Transverse colon (tissue), 4 donors: ENCODE data around the gene PLEKHG4. TPM values are rescaled to one million over a fixed set of nuclear protein-coding genes. Genes with fewer than 3 reads are reported as not detected.

Source experiments
- DNase-seq: peaks from one replicate; pipeline ENCODE4 v3.0.0-alpha.2; 2019
- H3K27ac ChIP-seq, 4 donors: fragments of 200-600 bp; sonication (generic); 2 replicates each; pipeline ENCODE4 v1.5.1; 2016 to 2018; ENCODE audit warnings: inconsistent platforms in 4 of 4
- H3K27me3 ChIP-seq: fragments of 200-600 bp; sonication (generic); 2 replicates; pipeline ENCODE4 v1.5.1; 2017; ENCODE audit warnings: inconsistent platforms
- H3K36me3 ChIP-seq, 4 donors: fragments of 200-600 bp; sonication (generic); 2 replicates each; pipeline ENCODE4 v1.5.1; 2017 to 2019; ENCODE audit warnings: inconsistent platforms in 4 of 4
- H3K4me1 ChIP-seq, 4 donors: fragments of 200-600 bp; sonication (generic); 2 replicates each; pipeline ENCODE4 v1.5.1; 2017 to 2020; ENCODE audit warnings: inconsistent platforms in 4 of 4
- H3K4me3 ChIP-seq, 4 donors: fragments of 200-600 bp; sonication (generic); 1 replicate in 1 of 4; 2 replicates in 3 of 4; pipeline versions ENCODE4 v1.5.1 to v1.6.1; 2017 to 2019; ENCODE audit warnings: inconsistent platforms in 4 of 4
- H3K9me3 ChIP-seq, 2 donors: fragments of 200-600 bp; sonication (generic); 2 replicates each; pipeline ENCODE4 v1.5.1; 2017 to 2019; ENCODE audit warnings: inconsistent platforms in 2 of 2
- EP300 ChIP-seq: sonication (generic); formaldehyde crosslinking; IDR thresholded peaks from one replicate; pipeline ENCODE4 v1.6.1; 2017; ENCODE audit warnings: antibody characterized with exemption, low read depth
- POLR2A ChIP-seq: fragments of 450-650 bp; IDR thresholded peaks from one replicate; pipeline ENCODE4 v1.6.1; 2016; ENCODE audit warnings: antibody characterized with exemption, mild to moderate bottlenecking, moderate library complexity
- POLR2AphosphoS5 ChIP-seq, 3 donors: sonication (generic); formaldehyde crosslinking; IDR thresholded peaks; one replicate each; pipeline ENCODE4 v1.6.1; 2016; ENCODE audit warnings: antibody characterized with exemption in 3 of 3
- WGBS, 2 donors: methylation state at CpG; one replicate each; pipeline ENCODE4 v1.1.5; 2018; ENCODE audit warnings: low coverage in 1 of 2; 5-methylcytosine and 5-hydroxymethylcytosine counted together
- in situ Hi-C, 4 donors: fragments of 200-750 bp; cut with MboI; loops; one replicate each; pipeline versions ENCODE4 v1.15.0 to v1.15.1; 2017; ENCODE audit warnings: low sequenced_read_pairs in 3 of 4, low pct_ligation_motif_present in 1 of 4, low pct_unique_long_range_greater_than_20kb in 1 of 4
- intact Hi-C: fragments of 100-400 bp; cut with DNase I; formaldehyde crosslinking; loops from one replicate; pipeline ENCODE4 v1.15.1; 2023; ENCODE audit warnings: low total_unique reads
- total RNA-seq, 4 donors: library from RNA; depleted of rRNA; stranded (reverse); fragments of >200 nt; gene quantifications; one replicate each; pipeline ENCODE4 v1.1.0, GENCODE V29; 2016
- TF ChIP-seq, protein P1 (sequence below), 5 experiments: fragments of 200-600 bp in 3 of 5; fragments of 450-650 bp in 2 of 5; sonication (generic) in 3 of 5; IDR thresholded peaks; 1 replicate in 2 of 5; 2 replicates in 3 of 5; pipeline ENCODE4 v1.5.1; 2016 to 2017; ENCODE audit warnings: antibody characterized with exemption in 5 of 5, inconsistent platforms in 3 of 5, mild to moderate bottlenecking in 2 of 5, moderate library complexity in 1 of 5

Gene PLEKHG4
- total RNA-seq, 4 donors from 2014 or later: 0.80 to 12.2 (median 8.7) TPM

GRCh38 chr16:67233596-67233995 is 45.7 kb upstream of the PLEKHG4 start:
- intact Hi-C loops: no loop called here
- 78% methylated on average over 7 of the region's 7 CpGs; no CpG with 5 or more reads in 1 of the 2 donors for WGBS, 2 donors

DNA sequence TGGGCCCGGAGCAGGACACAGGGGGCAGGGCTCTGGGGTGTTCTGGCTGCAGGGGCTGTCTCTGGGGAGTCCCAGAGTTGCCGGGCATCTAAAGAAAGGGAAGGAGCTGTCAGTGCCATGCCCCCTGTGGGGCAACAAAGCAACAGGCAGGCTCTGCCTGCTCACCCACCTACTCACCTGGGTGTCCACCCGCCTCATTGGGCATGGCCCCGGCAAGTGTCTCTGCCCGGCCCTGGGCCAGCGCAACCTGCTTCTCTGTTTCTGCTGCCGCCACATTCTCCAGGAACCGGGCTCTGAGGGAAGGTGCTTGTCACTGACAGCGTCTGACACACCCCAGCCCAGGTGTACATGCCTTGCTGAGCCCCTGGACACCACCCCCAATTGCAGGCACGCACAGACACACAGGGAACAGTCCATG is 45.1 kb upstream of the PLEKHG4 start:
- no peak for DNase-seq
- H3K4me1 ChIP-seq: no peaks in the 10 kb centered on the region
- intact Hi-C loops: no loop called here
- no peaks in the 10 kb centered on the region for H3K27me3 ChIP-seq
- in situ Hi-C loops: no loop called here
- no peaks in the 10 kb centered on the region for H3K9me3 ChIP-seq
- no peak overlapping the region for H3K4me3 ChIP-seq
- no peak overlapping the region for H3K27ac ChIP-seq
- peaks cover 0 to 40% (median 15%) of the 10 kb centered on the region in 4 donors for H3K36me3 ChIP-seq
- TF ChIP-seq, protein P1, sequence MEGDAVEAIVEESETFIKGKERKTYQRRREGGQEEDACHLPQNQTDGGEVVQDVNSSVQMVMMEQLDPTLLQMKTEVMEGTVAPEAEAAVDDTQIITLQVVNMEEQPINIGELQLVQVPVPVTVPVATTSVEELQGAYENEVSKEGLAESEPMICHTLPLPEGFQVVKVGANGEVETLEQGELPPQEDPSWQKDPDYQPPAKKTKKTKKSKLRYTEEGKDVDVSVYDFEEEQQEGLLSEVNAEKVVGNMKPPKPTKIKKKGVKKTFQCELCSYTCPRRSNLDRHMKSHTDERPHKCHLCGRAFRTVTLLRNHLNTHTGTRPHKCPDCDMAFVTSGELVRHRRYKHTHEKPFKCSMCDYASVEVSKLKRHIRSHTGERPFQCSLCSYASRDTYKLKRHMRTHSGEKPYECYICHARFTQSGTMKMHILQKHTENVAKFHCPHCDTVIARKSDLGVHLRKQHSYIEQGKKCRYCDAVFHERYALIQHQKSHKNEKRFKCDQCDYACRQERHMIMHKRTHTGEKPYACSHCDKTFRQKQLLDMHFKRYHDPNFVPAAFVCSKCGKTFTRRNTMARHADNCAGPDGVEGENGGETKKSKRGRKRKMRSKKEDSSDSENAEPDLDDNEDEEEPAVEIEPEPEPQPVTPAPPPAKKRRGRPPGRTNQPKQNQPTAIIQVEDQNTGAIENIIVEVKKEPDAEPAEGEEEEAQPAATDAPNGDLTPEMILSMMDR (IDR thresholded peaks at IDR 0.05): no peak
- TF ChIP-seq POLR2A (no peak), POLR2AphosphoS5 (IDR thresholded peaks at IDR 0.05) (no peak), EP300 (no peak)
- 94% methylated on average over 8 of the region's 10 CpGs; no CpG with 5 or more reads in 1 of the 2 donors for WGBS, 2 donors

More at GRCh38 chr16:67233596-67233995, 45.7 kb upstream of the PLEKHG4 start:
- H3K9me3 ChIP-seq: no peaks in the 10 kb centered on the region
- no peak overlapping the region for H3K4me3 ChIP-seq
- no peaks in the 10 kb centered on the region for H3K4me1 ChIP-seq
- peaks cover 0 to 44% (median 18%) of the 10 kb centered on the region in 4 donors for H3K36me3 ChIP-seq
- no peak overlapping the region for H3K27ac ChIP-seq
- in situ Hi-C loops: no loop called here
- H3K27me3 ChIP-seq: no peaks in the 10 kb centered on the region
- DNase-seq: no peak
- TF ChIP-seq POLR2AphosphoS5 (IDR thresholded peaks at IDR 0.05) (no peak), POLR2A (no peak), EP300 (no peak)
- TF ChIP-seq, protein P1 (IDR thresholded peaks at IDR 0.05): no peak

- Histone ChIP-seq H3K27me3 (no peaks in the 10 kb centered on the region), H3K9me3 (no peaks in the 10 kb centered on the region), H3K36me3 (peaks cover 0 to 26% (median 10%) of the 10 kb centered on the region in 4 donors), H3K4me1 (peaks cover 6 to 10% (median 10%) of the 10 kb centered on the region in 4 donors), H3K4me3 (no peak overlapping the region), H3K27ac (no peak overlapping the region)
- TF ChIP-seq EP300 (no peak), POLR2AphosphoS5 (IDR thresholded peaks at IDR 0.05) (no peak), POLR2A (no peak)
- TF ChIP-seq, protein P1 (IDR thresholded peaks at IDR 0.05): no peak
- intact Hi-C loops: no loop called here
- DNase-seq: no peak
- in situ Hi-C loops: no loop called here
- 85 to 88% methylated on average over 14 to 17 of the region's 17 CpGs for WGBS, 2 donors
Measured at GRCh38 chr16:67235816-67236562, 43.3 kb upstream of the PLEKHG4 start.

DNA sequence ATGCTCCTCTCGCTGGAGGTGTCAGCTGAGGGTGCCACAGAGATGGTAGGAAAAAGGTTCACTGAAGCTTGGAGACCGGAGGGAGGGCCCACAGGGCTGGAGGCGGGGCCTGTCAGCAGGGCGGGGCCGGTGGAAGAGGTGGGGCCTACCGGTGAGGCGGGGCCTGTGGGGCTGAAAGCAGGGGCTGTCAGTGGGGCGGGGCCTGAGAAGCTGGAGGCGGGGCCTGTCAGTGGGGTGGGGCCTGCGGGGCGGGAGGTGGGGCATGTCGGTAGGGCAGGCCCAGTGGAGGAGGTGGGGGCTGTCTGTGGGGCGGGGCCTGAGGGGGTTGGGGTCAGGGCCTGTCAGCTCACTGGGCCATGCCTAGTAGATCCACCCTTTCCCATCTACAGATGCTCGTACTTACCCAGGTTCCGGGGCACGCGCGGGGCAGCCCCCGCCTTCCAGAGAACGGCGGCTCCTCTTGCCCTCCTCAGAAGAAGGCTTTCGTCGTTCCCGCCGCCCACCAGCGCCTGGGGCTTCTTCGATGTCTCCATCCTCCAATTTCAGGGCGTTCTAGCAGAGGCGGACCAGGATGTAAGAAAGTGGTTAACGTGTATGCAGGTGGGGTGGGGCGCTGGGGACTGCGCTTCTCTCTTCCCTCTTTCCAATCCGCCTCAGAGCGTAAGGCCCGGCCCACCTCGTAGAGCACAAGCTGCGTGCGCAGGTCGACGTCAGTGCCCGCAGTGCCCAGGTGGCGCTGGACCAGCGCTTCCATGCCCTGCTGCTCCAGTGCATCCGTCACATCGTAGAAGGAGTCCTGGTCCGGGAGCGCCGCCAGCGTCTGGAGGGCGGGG is 42.6 kb upstream of the PLEKHG4 start:
- H3K27ac ChIP-seq: no peak overlapping the region
- H3K9me3 ChIP-seq: no peaks in the 10 kb centered on the region
- peak; percentile 41 for DNase-seq
- H3K4me3 ChIP-seq: no peak overlapping the region
- peaks cover 0 to 26% (median 10%) of the 10 kb centered on the region in 4 donors for H3K36me3 ChIP-seq
- no peaks in the 10 kb centered on the region for H3K27me3 ChIP-seq
- WGBS, 2 donors: 88 to 96% methylated on average over 5 to 50 of the region's 50 CpGs
- in situ Hi-C loops (no loop called here), intact Hi-C loops (no loop called here)
- peaks cover 10 to 18% (median 18%) of the 10 kb centered on the region in 4 donors for H3K4me1 ChIP-seq
- TF ChIP-seq, protein P1 (IDR thresholded peaks at IDR 0.05): no peak
- TF ChIP-seq POLR2AphosphoS5 (IDR thresholded peaks at IDR 0.05) (no peak), POLR2A (no peak), EP300 (no peak)
